ENCODE data around the gene PHKA2.

GRCh38 chrX:18892899-18893298, 91.0 kb downstream of the PHKA2 start:
- TF ChIP-seq CTCF (IDR thresholded peaks at IDR 0.05) = no peak
- no peak for TF ChIP-seq POLR2A (IDR thresholded peaks at IDR 0.05)

Measured in uterus (tissue), 2 donors.